Prostate gland (tissue), 2 donors: ENCODE data around the gene SNX12. TPM values are rescaled to one million over a fixed set of nuclear protein-coding genes. Genes with fewer than 3 reads are reported as not detected.

Experiments used
- DNase-seq: peaks from one replicate; pipeline ENCODE4 v3.0.0-alpha.2; 2019; ENCODE audit warnings: low spot score
- H3K27ac ChIP-seq, 2 donors: fragments of 200-600 bp; sonication (generic); 2 replicates each; pipeline ENCODE4 v1.5.1; 2017 to 2019
- H3K27me3 ChIP-seq: fragments of 200-600 bp; sonication (generic); replicated peaks from 2 replicates; pipeline ENCODE4 v1.5.1; 2019; ENCODE audit not compliant: insufficient read depth
- H3K36me3 ChIP-seq, 2 donors: fragments of 200-600 bp; sonication (generic); 1 replicate in 1 of 2; 2 replicates in 1 of 2; pipeline versions ENCODE4 v1.5.1 to v1.8.1; 2017 to 2019
- H3K4me1 ChIP-seq: fragments of 200-600 bp; sonication (generic); replicated peaks from 2 replicates; pipeline ENCODE4 v1.5.1; 2019
- H3K4me3 ChIP-seq, 2 donors: fragments of 200-600 bp; sonication (generic); 2 replicates each; pipeline ENCODE4 v1.5.1; 2017 to 2019
- H3K9me3 ChIP-seq: fragments of 200-600 bp; sonication (generic); 2 replicates; pipeline ENCODE4 v1.5.1; 2017
- CTCF ChIP-seq, 4 experiments: fragments of 200-600 bp in 2 of 4; fragments of 450-650 bp in 2 of 4; sonication (generic) in 2 of 4; IDR thresholded peaks; 1 replicate in 3 of 4; 2 replicates in 1 of 4; pipeline ENCODE4 v1.5.1; 2016 to 2019; ENCODE audit warnings: antibody characterized with exemption in 4 of 4, mild to moderate bottlenecking in 2 of 4, moderate library complexity in 2 of 4
- POLR2A ChIP-seq: fragments of 450-650 bp; IDR thresholded peaks from one replicate; pipeline ENCODE4 v1.6.1; 2016; ENCODE audit warnings: antibody characterized with exemption, mild to moderate bottlenecking
- POLR2AphosphoS5 ChIP-seq: sonication (generic); formaldehyde crosslinking; IDR thresholded peaks from one replicate; pipeline ENCODE4 v1.6.1; 2017; ENCODE audit warnings: antibody characterized with exemption
- WGBS: methylation state at CpG from one replicate; pipeline ENCODE4 v1.1.5; 2018; 5-methylcytosine and 5-hydroxymethylcytosine counted together
- intact Hi-C: fragments of 100-400 bp; cut with DNase I; formaldehyde crosslinking; loops from one replicate; pipeline ENCODE4 v1.14.2; 2022
- total RNA-seq, 2 donors: library from RNA; depleted of rRNA; stranded (reverse); fragments of >200 nt; gene quantifications; one replicate each; pipeline ENCODE4 v1.1.0, GENCODE V29; 2016

The SNX12 gene
- total RNA-seq: 10 to 100 TPM; 54.5 to 65.5 TPM

- peak within 1 kb of the TSS; percentile 79 to 86 for H3K27ac ChIP-seq
- intact Hi-C loops: no loop called here
- H3K4me3 ChIP-seq: peak within 1 kb of the TSS; percentile 44 to 52
- WGBS: under 1% methylated on average over 26 of the region's 73 CpGs
- no peaks in the 10 kb centered on the region for H3K9me3 ChIP-seq
- no peaks in the 10 kb centered on the region for H3K27me3 ChIP-seq
- no peaks in the 10 kb centered on the region for H3K4me1 ChIP-seq
- TF ChIP-seq POLR2AphosphoS5 (peak; percentile 80), POLR2A (peak; percentile 62), CTCF (IDR thresholded peaks at IDR 0.05) (peak in 2 of 4 experiments; percentile 67 to 91)
- peak; percentile 89 for DNase-seq
- H3K36me3 ChIP-seq: no peaks in the 10 kb centered on the region
Observed at GRCh38 chrX:71068044-71068918, at the start of gene SNX12. Gene SNX12 (minus strand): TSS chrX:71068334. CDS start chrX:71068306, 28 bp downstream.

DNA sequence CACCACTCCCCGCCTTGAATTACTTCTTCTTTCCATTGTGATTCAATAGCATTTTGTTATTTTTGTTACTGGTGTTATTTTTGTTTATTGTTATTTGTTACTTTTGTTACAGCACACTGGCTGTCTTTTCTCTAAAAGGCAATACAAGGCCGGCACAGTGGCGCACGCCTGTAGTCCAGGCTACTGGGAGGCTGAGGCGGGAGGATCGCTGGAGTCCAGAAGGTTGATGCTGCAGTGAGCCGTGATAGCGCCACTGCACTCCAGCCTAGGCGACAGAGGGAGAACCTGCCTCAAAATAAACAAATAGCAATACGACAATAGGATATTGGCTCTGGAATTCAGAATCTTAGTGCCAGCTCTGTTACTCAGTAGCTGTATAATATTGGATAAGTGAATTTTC, 49.2 kb upstream of the SNX12 start:
- no peaks in the 10 kb centered on the region for H3K36me3 ChIP-seq
- no peak for TF ChIP-seq POLR2A
- TF ChIP-seq POLR2AphosphoS5: no peak
- TF ChIP-seq CTCF (IDR thresholded peaks at IDR 0.05): no peak
- no peak overlapping the region for H3K27ac ChIP-seq
- DNase-seq: no peak
- intact Hi-C loops: no loop called here
- WGBS: 82% methylated on average over 10 of the region's 10 CpGs
- no peaks in the 10 kb centered on the region for H3K9me3 ChIP-seq
- no peaks in the 10 kb centered on the region for H3K27me3 ChIP-seq
- H3K4me3 ChIP-seq: no peak overlapping the region
- H3K4me1 ChIP-seq: no peaks in the 10 kb centered on the region

DNA sequence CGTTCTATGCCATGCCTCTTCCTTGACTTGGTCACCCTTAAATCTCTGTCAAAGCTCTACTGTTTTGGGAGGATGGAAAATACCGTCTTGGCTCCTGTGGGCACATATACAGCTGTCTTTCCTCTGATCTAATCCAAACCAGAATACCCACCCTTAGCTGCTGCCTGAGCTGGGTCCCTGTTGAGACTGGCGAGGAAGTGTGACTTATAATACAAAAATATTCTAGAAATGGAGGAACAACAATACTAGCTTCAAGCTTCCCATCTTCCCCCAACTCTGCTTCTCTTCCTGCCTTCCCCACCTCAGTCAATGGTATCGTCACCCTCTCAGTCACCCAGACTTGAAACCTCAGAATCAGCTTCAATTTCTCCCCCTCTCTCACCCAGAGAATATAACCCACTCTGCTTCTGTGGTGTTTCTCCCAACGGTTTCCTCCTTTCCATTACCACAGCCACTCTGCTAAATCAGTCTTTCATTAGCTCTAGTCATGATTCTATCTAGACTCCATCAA, 43.8 kb upstream of the SNX12 start:
- no peaks in the 10 kb centered on the region for H3K9me3 ChIP-seq
- no peak overlapping the region for H3K27ac ChIP-seq
- H3K4me1 ChIP-seq: no peaks in the 10 kb centered on the region
- intact Hi-C loops: no loop called here
- no peaks in the 10 kb centered on the region for H3K36me3 ChIP-seq
- no peak overlapping the region for H3K4me3 ChIP-seq
- WGBS: 67% methylated on average over 5 of the region's 5 CpGs
- no peaks in the 10 kb centered on the region for H3K27me3 ChIP-seq
- DNase-seq: no peak
- no peak for TF ChIP-seq POLR2AphosphoS5
- TF ChIP-seq CTCF (IDR thresholded peaks at IDR 0.05): no peak
- no peak for TF ChIP-seq POLR2A

GRCh38 chrX:71111141-71111843, 43.2 kb upstream of the SNX12 start, which contains the start of gene IL2RG:
Gene IL2RG (minus strand): TSS chrX:71111577. CDS start chrX:71111539, 38 bp downstream.
- Histone ChIP-seq H3K4me1 (no peaks in the 10 kb centered on the region), H3K27me3 (no peaks in the 10 kb centered on the region), H3K36me3 (no peaks in the 10 kb centered on the region), H3K4me3 (no peak within 1 kb of the TSS), H3K27ac (no peak within 1 kb of the TSS), H3K9me3 (no peaks in the 10 kb centered on the region)
- TF ChIP-seq POLR2A: peak; percentile 9
- no peak for TF ChIP-seq POLR2AphosphoS5
- 59% methylated on average over 8 of the region's 8 CpGs for WGBS
- no peak for DNase-seq
- intact Hi-C loops: no loop called here

DNA sequence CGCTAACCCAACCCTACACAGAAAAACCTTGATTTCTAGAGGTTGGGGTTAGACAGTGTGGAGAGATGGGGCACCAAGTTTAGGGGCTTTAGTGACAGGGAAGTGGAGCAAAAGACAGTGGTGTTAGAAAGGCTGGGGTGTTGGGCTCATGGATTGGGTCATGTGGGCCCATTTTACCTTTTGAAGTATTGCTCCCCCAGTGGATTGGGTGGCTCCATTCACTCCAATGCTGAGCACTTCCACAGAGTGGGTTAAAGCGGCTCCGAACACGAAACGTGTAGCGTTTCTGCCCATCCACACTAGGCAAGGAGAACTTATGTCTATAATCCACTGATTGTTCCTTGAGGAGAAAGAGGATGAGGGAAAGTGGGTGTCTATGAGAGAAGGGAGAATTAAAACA, 40.9 kb upstream of the SNX12 start:
- TF ChIP-seq POLR2AphosphoS5 (no peak), CTCF (IDR thresholded peaks at IDR 0.05) (no peak), POLR2A (no peak)
- no peaks in the 10 kb centered on the region for H3K9me3 ChIP-seq
- DNase-seq: no peak
- H3K27me3 ChIP-seq: no peaks in the 10 kb centered on the region
- no peak overlapping the region for H3K27ac ChIP-seq
- H3K36me3 ChIP-seq: no peaks in the 10 kb centered on the region
- no peaks in the 10 kb centered on the region for H3K4me1 ChIP-seq
- no peak overlapping the region for H3K4me3 ChIP-seq
- intact Hi-C loops: no loop called here
- 91% methylated on average over 6 of the region's 6 CpGs for WGBS
